HEK293 (cell line): Measurements from ENCODE around the gene GLB1L.

Source experiments
- CTCF ChIA-PET: fragments of 350-600 bp; formaldehyde crosslinking; extraction: SDS; loops from one replicate; lab custom pipeline; 2021; ENCODE audit warnings: antibody characterized with exemption; lab: Yijun Ruan, JAX
- POLR2A ChIA-PET: fragments of 300-600 bp; formaldehyde crosslinking; extraction: SDS; loops from one replicate; lab custom pipeline; 2020; ENCODE audit warnings: antibody characterized with exemption, inconsistent platforms; lab: Yijun Ruan, JAX
- H3K27ac ChIP-seq: fragments of 200-500 bp; sonication (Bioruptor generic); 2 replicates; pipeline ENCODE4 v1.5.1; 2014; ENCODE audit warnings: low read depth, low read length, control low read depth, inconsistent platforms; ENCODE audit errors: extremely low read depth
- H3K36me3 ChIP-seq, 2 experiments: fragments of 200-500 bp in 1 of 2; sonication (Bioruptor generic) in 1 of 2; 1 replicate in 1 of 2; 2 replicates in 1 of 2; pipeline ENCODE4 v1.5.1; 2014 to 2017; ENCODE audit warnings: inconsistent platforms in 2 of 2, low read length in 2 of 2; ENCODE audit not compliant: control insufficient read depth in 2 of 2, insufficient read depth in 1 of 2
- H3K4me1 ChIP-seq: fragments of 200-500 bp; sonication (Bioruptor generic); 2 replicates; pipeline ENCODE4 v1.5.1; 2014; ENCODE audit warnings: mild to moderate bottlenecking, low read length, inconsistent platforms; ENCODE audit not compliant: control insufficient read depth, insufficient read depth
- H3K4me3 ChIP-seq: 2 replicates; pipeline ENCODE4 v1.5.1; 2011; ENCODE audit warnings: low read depth, mild to moderate bottlenecking, control low read depth, low read length, moderate library complexity
- H3K9me3 ChIP-seq: fragments of 200-500 bp; sonication (Bioruptor generic); 2 replicates; pipeline ENCODE4 v1.5.1; 2014; ENCODE audit warnings: low read depth, low read length, inconsistent platforms; ENCODE audit not compliant: control insufficient read depth, insufficient read depth
- AEBP2 ChIP-seq: fragments of 450-650 bp; formaldehyde crosslinking; IDR thresholded peaks from 2 replicates; pipeline ENCODE4 v1.5.1; 2016; ENCODE audit warnings: missing biosample characterization, missing genetic modification characterization, borderline replicate concordance
- GLIS2 ChIP-seq: fragments of 450-650 bp; formaldehyde crosslinking; IDR thresholded peaks from 2 replicates; pipeline ENCODE4 v1.5.1; 2016; ENCODE audit warnings: missing biosample characterization, missing genetic modification characterization
- ZNF19 ChIP-seq: fragments of 450-650 bp; formaldehyde crosslinking; IDR thresholded peaks from 2 replicates; pipeline ENCODE4; 2016; ENCODE audit warnings: missing biosample characterization, missing genetic modification characterization, low read depth
- ZNF239 ChIP-seq: fragments of 450-650 bp; formaldehyde crosslinking; IDR thresholded peaks from 2 replicates; pipeline ENCODE4 v1.5.1; 2016; ENCODE audit warnings: missing biosample characterization, missing genetic modification characterization
- ZNF311 ChIP-seq: fragments of 450-650 bp; formaldehyde crosslinking; IDR thresholded peaks from 2 replicates; pipeline ENCODE4 v1.5.1; 2017; ENCODE audit warnings: missing biosample characterization, missing genetic modification characterization, borderline replicate concordance
- ZNF548 ChIP-seq: fragments of 450-650 bp; formaldehyde crosslinking; IDR thresholded peaks from 2 replicates; pipeline ENCODE4 v1.5.1; 2016; ENCODE audit warnings: missing biosample characterization, missing genetic modification characterization
- ZNF560 ChIP-seq: fragments of 450-650 bp; formaldehyde crosslinking; IDR thresholded peaks from 2 replicates; pipeline ENCODE4 v1.5.1; 2017; ENCODE audit warnings: missing biosample characterization, missing genetic modification characterization, borderline replicate concordance
- ZNF645 ChIP-seq: fragments of 450-650 bp; formaldehyde crosslinking; IDR thresholded peaks from 2 replicates; pipeline ENCODE4; 2016; ENCODE audit warnings: missing biosample characterization, missing genetic modification characterization
- ZNF792 ChIP-seq: fragments of 450-650 bp; formaldehyde crosslinking; IDR thresholded peaks from 2 replicates; pipeline ENCODE4 v1.5.1; 2016; ENCODE audit warnings: missing biosample characterization, missing genetic modification characterization
- ZSCAN4 ChIP-seq: fragments of 450-650 bp; formaldehyde crosslinking; IDR thresholded peaks from 2 replicates; pipeline ENCODE4 v1.5.1; 2017; ENCODE audit warnings: missing biosample characterization, missing genetic modification characterization
- TF ChIP-seq, protein P1 (sequence below): fragments of 450-650 bp; formaldehyde crosslinking; IDR thresholded peaks from 2 replicates; pipeline ENCODE4 v1.5.1; 2016; ENCODE audit warnings: missing biosample characterization, missing genetic modification characterization
- TF ChIP-seq, protein P2 (sequence below): fragments of 450-650 bp; formaldehyde crosslinking; conservative IDR thresholded peaks from 2 replicates; pipeline ENCODE4 v1.5.1; 2016; ENCODE audit warnings: low read depth, missing biosample characterization, missing genetic modification characterization

The GLB1L gene

GRCh38 chr2:219221957-219222518 lies 23.2 kb downstream of the GLB1L start:
- TF ChIP-seq ZSCAN4: no peak
- no peak for TF ChIP-seq ZNF239
- no peak for TF ChIP-seq ZNF311 (tag by site-specific recombination)
- no peak for TF ChIP-seq ZNF560 (tag by site-specific recombination)
- TF ChIP-seq, protein P1, sequence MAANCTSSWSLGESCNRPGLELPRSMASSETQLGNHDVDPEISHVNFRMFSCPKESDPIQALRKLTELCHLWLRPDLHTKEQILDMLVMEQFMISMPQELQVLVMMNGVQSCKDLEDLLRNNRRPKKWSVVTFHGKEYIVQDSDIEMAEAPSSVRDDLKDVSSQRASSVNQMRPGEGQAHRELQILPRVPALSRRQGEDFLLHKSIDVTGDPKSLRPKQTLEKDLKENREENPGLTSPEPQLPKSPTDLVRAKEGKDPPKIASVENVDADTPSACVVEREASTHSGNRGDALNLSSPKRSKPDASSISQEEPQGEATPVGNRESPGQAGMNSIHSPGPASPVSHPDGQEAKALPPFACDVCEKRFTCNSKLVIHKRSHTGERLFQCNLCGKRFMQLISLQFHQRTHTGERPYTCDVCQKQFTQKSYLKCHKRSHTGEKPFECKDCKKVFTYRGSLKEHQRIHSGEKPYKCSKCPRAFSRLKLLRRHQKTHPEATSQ (tag by site-specific recombination): no peak
- no peak for TF ChIP-seq ZNF548
- TF ChIP-seq GLIS2: no peak
- no peak for TF ChIP-seq AEBP2 (tag by site-specific recombination)
- TF ChIP-seq, protein P2, sequence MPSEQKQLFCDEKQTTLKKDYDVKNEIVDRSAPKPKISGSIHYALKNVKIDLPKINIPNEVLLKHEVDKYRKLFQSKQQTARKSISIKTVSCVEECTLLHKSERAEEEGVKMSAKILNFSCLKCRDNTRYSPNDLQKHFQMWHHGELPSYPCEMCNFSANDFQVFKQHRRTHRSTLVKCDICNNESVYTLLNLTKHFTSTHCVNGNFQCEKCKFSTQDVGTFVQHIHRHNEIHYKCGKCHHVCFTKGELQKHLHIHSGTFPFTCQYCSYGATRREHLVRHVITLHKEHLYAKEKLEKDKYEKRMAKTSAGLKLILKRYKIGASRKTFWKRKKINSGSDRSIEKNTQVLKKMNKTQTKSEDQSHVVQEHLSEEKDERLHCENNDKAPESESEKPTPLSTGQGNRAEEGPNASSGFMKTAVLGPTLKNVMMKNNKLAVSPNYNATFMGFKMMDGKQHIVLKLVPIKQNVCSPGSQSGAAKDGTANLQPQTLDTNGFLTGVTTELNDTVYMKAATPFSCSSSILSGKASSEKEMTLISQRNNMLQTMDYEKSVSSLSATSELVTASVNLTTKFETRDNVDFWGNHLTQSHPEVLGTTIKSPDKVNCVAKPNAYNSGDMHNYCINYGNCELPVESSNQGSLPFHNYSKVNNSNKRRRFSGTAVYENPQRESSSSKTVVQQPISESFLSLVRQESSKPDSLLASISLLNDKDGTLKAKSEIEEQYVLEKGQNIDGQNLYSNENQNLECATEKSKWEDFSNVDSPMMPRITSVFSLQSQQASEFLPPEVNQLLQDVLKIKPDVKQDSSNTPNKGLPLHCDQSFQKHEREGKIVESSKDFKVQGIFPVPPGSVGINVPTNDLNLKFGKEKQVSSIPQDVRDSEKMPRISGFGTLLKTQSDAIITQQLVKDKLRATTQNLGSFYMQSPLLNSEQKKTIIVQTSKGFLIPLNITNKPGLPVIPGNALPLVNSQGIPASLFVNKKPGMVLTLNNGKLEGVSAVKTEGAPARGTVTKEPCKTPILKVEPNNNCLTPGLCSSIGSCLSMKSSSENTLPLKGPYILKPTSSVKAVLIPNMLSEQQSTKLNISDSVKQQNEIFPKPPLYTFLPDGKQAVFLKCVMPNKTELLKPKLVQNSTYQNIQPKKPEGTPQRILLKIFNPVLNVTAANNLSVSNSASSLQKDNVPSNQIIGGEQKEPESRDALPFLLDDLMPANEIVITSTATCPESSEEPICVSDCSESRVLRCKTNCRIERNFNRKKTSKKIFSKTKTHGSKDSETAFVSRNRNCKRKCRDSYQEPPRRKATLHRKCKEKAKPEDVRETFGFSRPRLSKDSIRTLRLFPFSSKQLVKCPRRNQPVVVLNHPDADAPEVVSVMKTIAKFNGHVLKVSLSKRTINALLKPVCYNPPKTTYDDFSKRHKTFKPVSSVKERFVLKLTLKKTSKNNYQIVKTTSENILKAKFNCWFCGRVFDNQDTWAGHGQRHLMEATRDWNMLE (tag by site-specific recombination): no peak
- TF ChIP-seq ZNF19 (tag by site-specific recombination): no peak
- no peak for TF ChIP-seq ZNF645 (tag by site-specific recombination)
- no peak for TF ChIP-seq ZNF792 (tag by site-specific recombination)
- Histone ChIP-seq H3K36me3 (peaks cover 7 to 77% of the 10 kb centered on the region in 2 experiments), H3K4me3 (no peak overlapping the region), H3K9me3 (no peaks in the 10 kb centered on the region), H3K4me1 (no peaks in the 10 kb centered on the region), H3K27ac (no peak overlapping the region)
- ChIA-PET POLR2A (interaction anchor here (1.4 to 6.2 kb wide), 2 partner anchors 16 to 23 kb away, joined by 4 to 42 read pairs; partner anchors contain the start of genes GLB1L, STK16 and ZFAND2B), CTCF (interaction anchor here (0.6 to 1.2 kb wide), 2 partner anchors 11 to 278 kb away, joined by 3 to 5 read pairs; no protein-coding TSS in a partner anchor)
